ENCODE data around the gene DNASE1L2. TPM values are rescaled to one million over a fixed set of nuclear protein-coding genes. Genes with fewer than 3 reads are reported as not detected.

DNASE1L2 gene
- total and polyA plus RNA-seq, 2 donors (not counting 3 experiments of a cell fraction or from before 2014, with no cell fraction given): 0.57 to 1.2 TPM

GRCh38 chr16:2253293-2253692 lies 17.0 kb downstream of the DNASE1L2 start:
- H3K79me2 ChIP-seq (ENCODE audit: control insufficient read depth, insufficient read depth, low read length): peaks cover 23% of the 10 kb centered on the region
- FAIRE-seq (no peak), DNase-seq (ENCODE audit: low read depth, low spot score) (no peak)
- H3K4me1 ChIP-seq (ENCODE audit: control insufficient read depth, extremely low read depth, insufficient read depth, low read length): peaks cover 13% of the 10 kb centered on the region
- H3K27me3 ChIP-seq (ENCODE audit: control insufficient read depth in 2 of 2, insufficient read depth in 2 of 2, low read length in 2 of 2): no peaks in the 10 kb centered on the region
- TF ChIP-seq GATA2 (IDR thresholded peaks at IDR 0.05; ENCODE audit: insufficient read depth, insufficient read length, low read depth, low read length): no peak
- no peak for TF ChIP-seq MAX (IDR thresholded peaks at IDR 0.05; ENCODE audit: insufficient read depth, insufficient read length)
- TF ChIP-seq EZH2 (IDR thresholded peaks at IDR 0.05; ENCODE audit: borderline replicate concordance, low read depth, low read length, severe bottlenecking): no peak
- TF ChIP-seq CTCF (IDR thresholded peaks at IDR 0.05; ENCODE audit: extremely low read depth in 1 of 2, insufficient read depth in 1 of 2, low read depth in 1 of 2, low read length in 2 of 2): no peak
- no peak for TF ChIP-seq JUN (IDR thresholded peaks at IDR 0.05; ENCODE audit: borderline replicate concordance, insufficient read depth, insufficient read length, low read depth)
- TF ChIP-seq POLR2A (IDR thresholded peaks at IDR 0.05; ENCODE audit: low read depth, low read length): no peak
- no peak for TF ChIP-seq POLR2AphosphoS5 (IDR thresholded peaks at IDR 0.05; ENCODE audit: insufficient read depth, low read depth, low read length)
- TF ChIP-seq FOS (IDR thresholded peaks at IDR 0.05; ENCODE audit: borderline replicate concordance, insufficient read depth, low read length): no peak
- no peak for TF ChIP-seq MYC (IDR thresholded peaks at IDR 0.05; ENCODE audit: low read depth, low read length)
- no peak overlapping the region for H3K9ac ChIP-seq (replicated peaks; ENCODE audit: extremely low read depth, insufficient read depth, low read length)
- no peak overlapping the region for H3K27ac ChIP-seq (ENCODE audit: insufficient read depth, low read depth, low read length)
- H3K9me3 ChIP-seq (replicated peaks; ENCODE audit: control insufficient read depth, insufficient read depth, low read length): no peaks in the 10 kb centered on the region
- ChIA-PET CTCF (no interaction called here), POLR2A (no interaction called here)
- no peak overlapping the region for H3K4me2 ChIP-seq (ENCODE audit: insufficient read depth, low read length)
- H2AFZ ChIP-seq (ENCODE audit: low read depth, low read length): no peak overlapping the region
- H3K36me3 ChIP-seq (ENCODE audit: control insufficient read depth in 2 of 2, extremely low read depth in 1 of 2, insufficient read depth in 2 of 2, low read length in 2 of 2): peaks cover 28% of the 10 kb centered on the region in 2 experiments
- H4K20me1 ChIP-seq (replicated peaks; ENCODE audit: control insufficient read depth, extremely low read depth, insufficient read depth, low read length): no peaks in the 10 kb centered on the region
- BruUV-seq (replicated peaks): TSS peak; percentile 51
- intact Hi-C loops (cut with micrococcal nuclease) (loop anchor here (5.0 kb wide), 1 partner anchor 56 kb away; the partner anchor contains the start of gene CASKIN1), dilution Hi-C loops (cut with MboI; ENCODE audit: extremely low pct_ligation_motif_present, low sequenced_read_pairs) (no loop called here)
- no peaks in the 10 kb centered on the region for H3K9me1 ChIP-seq (replicated peaks; ENCODE audit: control insufficient read depth, extremely low read depth, insufficient read depth, low read length)
- no peak overlapping the region for H3K4me3 ChIP-seq (replicated peaks in 1 of 3; ENCODE audit: insufficient read depth in 1 of 3, low read depth in 1 of 3, low read length in 3 of 3)
